Stimulated activated CD8-positive, alpha-beta memory T cell treated with anti-CD3 and anti-CD28 coated beads, Interleukin-12 subunit alpha, Interleukin-12 subunit beta, amount 100 ng/mL, for 1 hour (primary cell): ENCODE data around the gene DMD.

Experiments used
- DNase-seq: peaks from one replicate; pipeline ENCODE4 v3.0.0-alpha.2; 2020; ENCODE audit warnings: low read depth

DMD gene

DNA sequence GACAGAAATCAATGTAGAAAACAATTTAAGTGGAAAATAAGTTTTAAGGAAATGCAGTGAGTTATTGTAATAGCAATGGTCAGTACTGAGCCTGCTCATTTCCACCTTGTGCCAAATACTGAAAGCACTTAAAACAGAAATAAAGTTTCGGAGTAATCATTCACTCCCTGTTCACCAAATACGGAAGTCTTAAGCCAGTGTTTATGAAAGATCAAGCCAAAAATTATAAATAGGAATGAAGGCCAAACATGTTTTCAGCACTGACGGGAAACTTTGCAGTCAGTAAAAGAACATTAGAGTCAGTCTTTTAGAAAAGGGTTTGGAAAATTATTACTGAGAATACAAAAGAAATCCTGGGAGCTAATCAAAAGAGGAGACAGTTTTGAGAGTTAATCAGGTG lies 178.6 kb downstream of the DMD start:
- no peak for DNase-seq

DNA sequence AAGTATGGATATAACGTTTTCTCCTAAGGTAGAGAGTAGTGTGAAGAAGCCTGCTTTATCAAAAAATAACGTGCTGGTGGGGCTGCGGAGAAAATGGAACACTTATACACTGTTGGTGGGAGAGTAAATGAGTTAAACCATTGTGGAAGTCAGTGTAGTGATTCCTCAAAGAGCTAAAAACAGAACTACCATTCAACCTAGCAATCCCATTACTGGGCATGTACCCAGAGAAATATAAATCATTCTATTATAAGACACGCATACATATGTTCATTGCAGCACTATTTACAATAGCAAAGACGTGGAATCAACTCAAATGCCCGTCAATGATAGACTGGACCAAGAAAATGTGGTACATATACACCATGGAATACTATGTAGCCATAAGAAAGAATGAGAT lies 196.4 kb downstream of the DMD start:
- no peak for DNase-seq

DNA sequence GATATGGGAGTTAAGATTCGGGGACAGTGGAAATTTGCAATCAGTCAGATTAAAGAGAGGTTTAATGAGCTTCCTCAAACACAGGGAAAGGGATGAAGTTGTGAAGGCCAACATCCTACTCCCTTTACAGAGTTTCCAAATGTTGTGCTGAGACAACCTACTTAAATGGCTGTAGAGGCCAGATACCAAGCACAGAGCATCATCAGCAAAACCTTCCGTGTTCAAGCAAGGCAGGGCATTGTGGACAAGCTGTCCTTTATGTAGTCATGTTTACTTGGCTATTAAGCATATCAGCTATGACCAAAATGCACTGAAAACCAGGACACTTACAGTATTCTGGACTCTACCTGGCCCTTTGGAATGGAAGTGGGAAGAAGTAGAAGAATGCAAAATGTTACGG lies 197.3 kb downstream of the DMD start:
- no peak for DNase-seq

DNA sequence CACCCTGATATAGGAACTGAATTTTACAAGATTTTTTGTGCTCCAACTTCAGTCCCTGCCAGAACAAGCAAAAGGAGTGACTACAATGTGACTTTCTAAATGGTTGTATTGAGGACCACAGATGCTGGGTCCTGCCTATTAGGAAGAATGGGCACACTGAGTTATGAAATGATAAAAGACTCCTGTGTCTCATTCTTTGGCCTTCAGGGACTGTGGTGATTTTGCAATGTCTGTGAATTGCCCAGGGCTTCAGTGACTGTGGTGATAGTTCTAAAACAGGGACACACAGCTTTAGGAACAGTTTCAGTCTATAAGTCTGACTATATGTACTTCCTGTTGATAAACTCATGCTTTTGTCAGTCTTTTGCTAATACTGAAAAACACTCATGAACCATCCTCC lies 210.2 kb downstream of the DMD start:
- no peak for DNase-seq

DNA sequence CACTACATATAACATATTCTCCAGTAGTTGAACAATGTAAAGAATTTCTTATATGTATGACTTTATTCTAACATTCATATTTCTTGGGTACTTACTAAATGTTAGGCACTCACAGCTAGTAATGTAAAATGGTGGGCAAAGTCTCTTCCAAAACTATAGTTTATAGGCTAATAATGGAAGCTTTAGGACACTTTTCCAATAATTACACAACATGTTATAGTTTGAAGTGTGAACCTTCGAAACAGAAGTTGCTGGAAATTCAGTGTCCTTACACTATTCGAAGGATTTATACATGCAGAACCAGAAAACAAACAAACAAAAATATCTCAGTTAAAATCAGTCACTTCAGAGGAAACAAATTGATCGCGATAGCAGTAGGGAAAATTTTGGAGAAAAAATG lies 212.6 kb downstream of the DMD start:
- no peak for DNase-seq

DNA sequence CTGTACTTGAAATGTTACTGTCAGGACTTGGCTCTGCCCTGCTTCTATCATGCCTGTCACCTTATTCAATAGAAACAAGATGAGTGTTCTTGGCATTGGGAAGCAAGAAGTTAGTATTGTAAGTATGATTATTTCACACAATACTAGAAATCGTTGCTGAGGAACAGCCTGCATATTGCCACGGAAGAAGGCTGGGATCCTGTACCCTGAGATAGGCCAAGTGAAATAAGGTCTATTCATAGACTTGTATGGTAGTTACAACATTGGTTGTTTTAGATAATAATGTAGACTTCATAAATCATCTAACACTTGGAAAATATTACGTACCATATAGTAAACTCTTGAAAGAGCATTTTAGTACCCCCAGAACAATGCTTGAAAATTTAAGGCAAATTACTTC lies 215.9 kb downstream of the DMD start:
- no peak for DNase-seq

DNA sequence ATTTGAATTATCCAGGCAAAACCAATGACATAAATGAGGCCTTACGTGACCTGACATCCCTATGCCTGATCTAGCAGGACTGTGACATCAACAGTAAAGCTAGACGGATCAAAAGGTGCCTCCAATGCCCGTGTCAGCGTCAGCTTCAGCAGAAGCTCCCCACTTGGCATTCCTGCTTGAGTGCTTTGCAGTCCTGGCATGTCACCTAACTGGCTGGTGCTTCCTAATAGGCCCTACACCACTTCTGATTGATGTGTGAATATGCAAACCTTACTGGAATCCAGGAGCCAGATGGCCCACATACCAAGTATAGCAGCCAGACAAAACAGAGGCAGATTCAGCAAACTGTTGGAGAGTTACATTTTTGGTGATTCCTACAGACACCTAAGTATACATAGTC lies 224.2 kb downstream of the DMD start:
- DNase-seq = no peak

DNA sequence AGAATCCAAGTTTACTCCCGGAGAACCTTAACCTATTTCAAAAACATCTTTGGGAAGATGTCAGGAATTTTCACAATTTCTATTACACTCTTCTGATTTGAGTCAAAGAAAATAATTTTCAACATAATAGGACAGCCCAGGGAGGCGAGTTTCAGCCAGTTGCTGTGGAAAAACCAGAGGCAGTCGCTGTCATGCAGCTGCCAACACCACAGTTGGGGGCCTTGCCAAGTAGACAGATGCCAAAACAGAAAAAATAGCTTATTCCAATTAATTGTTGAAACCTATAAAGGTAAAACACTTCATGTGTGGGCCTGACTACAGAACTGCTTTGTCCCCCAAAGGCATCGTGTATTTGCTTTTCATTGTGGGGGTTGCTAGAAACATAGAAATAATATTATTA lies 225.8 kb downstream of the DMD start:
- no peak for DNase-seq

DNA sequence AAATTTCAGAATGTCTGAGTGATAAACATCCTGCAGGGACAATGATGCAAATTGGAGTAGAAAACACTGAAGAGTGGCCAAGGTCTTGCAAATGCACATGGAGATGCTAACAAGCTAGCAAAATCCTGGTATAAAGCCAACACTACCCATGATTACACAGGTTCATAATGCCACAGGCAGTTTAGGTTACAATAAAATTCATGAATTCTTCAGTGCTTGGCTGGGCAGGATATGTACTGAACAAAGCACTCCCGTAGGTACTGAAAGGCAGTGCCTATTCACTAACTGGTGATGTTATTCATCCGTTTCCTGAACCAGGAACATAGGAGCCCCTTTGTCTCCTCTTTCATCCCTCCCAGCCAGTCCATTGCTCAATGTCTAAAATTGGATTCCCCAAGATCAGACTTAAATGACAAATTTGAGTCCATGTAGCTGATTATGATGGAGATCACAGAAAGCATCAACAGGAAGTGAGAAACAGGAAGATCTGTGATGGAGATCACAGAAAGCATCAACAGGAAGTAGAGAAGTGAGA lies 244.5 kb downstream of the DMD start:
- DNase-seq = no peak

DNA sequence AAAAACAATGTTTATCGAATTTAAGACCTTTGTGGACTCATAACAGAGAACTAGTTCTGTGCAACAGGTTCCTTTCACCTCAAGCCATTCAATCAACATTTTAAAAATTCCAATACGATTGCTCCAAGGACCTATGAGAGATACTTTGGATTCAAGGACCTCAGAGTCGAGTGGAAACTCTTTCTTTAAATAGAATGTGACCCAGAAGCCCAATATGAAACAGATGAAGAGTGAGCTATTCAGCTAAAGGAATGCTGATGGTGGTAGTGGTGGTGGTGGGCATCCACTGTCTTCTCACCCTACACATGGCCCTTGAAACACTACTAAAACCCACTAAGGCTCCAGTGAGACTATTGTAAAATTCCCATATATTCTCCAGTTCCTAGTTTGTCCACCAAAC lies 257.2 kb downstream of the DMD start:
- DNase-seq = no peak

DNA sequence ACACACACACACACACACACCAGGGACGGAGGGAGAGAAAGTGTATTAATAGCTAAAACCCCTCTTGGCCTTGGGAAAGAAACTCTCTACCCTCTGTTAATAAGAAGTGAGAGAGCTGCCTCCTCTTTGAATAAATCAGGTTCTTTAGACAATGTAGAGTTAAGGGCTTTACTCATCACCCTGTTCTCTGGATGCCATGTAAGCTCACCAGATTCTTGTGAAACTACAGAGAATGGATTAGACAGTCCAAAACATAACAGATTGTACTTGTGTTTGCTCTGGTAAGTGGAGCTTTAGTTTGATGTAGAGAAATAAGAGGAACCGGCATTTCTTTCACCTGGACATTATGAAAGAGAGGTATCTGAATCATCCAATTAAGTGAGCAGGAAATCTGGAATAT lies 263.2 kb downstream of the DMD start:
- no peak for DNase-seq

DNA sequence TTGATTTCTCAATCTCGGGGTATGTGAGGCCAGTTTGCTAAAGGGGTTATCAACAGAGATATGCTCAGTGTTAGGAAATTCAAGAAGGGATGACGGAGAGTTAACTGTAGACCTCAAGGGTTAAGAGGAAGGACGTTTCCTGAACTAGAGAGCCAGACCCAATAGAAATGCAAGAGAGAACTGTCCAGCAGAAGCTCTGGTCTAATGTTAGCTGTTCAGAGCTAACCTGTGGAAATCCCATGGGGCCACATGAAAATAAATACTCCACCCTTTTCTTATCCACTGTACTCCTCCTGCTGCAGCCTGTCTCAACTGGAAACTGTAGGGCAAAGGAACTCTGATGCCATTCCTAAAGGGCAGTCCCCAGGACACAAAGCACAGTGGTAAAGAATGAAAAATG lies 274.3 kb downstream of the DMD start:
- DNase-seq = no peak

DNA sequence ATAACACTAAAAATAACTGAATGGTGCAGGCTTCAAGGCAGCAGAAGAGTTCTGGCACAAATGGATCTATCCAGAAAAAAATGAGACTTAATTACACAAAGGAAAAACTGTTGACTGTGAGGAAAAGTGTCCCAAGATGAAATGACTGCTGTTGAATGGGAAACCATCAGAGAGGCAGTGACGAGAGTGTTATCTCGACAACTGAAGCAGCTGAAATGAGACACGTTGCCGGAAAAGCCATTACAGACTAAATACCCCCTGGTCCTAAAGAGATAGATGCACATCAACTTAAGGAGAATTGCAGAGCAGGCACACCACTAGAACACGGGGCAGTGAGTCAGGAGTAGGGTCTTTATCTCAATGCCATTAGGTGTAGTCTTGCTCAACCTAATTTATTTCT lies 277.8 kb downstream of the DMD start:
- DNase-seq = no peak

DNA sequence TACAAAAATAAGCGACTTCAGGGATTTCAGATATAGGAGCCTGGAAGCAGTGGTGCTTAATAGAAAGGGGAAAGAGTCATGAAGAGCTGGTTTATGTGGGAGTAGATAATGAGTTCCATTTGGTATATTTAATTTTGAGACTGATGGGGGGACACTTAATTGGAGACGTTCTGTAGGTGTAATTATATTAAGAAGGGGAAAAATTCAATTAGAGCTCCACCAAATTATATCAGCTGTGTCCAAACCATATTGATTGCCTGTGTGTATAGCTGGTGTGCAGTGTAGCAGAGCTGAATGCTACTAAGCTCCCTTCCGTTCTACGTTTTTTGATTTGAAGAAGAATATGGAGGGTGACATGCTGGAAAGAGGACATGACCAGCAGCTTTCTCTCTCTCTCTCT lies 282.3 kb downstream of the DMD start:
- no peak for DNase-seq

DNA sequence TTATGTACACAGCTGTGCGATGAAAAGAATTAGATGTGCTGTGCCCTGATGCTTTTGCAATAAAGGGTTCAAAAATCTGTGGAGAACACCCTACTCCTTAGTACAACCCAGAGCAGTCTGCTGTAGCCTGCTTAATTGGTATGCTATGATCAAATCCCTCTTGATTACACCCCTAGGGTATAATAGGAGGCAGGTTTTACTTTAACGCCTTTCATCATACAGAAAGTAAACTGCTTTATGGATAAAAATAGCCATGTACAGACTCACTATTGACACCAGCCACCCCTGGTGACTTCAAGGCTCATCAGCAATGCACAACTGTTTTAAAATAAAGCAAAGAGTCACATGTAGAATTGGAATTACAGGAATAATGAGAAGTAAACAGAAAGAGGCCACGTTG lies 315.3 kb downstream of the DMD start:
- no peak for DNase-seq

DNA sequence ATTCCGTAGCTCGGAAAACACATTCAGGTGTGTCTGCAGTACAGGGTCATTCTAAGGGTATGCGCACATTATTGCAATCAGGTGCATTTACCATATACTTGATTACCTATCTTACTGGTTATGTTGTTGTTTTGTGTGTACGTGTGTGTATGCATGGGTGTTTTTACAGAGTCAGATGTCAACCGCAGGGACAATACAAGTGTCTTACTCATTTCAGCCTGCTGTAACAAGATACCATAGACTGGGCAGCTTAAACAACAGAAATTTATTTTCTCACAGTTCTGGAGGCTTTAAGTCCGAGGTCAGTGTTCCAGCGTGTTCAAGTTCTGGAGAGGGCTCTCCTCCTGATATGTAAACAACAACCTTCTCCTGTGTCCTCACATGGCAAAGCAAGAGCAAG lies 316.7 kb downstream of the DMD start:
- DNase-seq = no peak

DNA sequence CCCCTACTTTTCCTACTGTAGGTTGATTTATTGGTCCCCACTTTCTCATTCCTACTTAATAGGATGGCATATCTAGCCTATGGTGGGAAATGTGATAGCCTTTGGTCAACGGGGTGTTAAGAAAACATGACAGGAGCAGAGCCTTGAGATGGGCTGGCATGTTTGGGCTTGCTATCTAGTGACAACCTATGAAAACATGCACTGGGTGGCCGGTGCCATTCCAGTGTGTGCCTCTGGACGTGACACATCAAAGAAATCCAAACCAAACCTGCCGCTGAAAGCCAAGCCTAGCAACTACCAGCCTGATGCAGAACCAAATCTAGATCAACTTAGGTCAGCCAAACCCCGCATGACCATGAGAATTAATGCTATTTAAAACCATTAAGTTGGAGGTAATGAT lies 317.6 kb downstream of the DMD start:
- DNase-seq = no peak

DNA sequence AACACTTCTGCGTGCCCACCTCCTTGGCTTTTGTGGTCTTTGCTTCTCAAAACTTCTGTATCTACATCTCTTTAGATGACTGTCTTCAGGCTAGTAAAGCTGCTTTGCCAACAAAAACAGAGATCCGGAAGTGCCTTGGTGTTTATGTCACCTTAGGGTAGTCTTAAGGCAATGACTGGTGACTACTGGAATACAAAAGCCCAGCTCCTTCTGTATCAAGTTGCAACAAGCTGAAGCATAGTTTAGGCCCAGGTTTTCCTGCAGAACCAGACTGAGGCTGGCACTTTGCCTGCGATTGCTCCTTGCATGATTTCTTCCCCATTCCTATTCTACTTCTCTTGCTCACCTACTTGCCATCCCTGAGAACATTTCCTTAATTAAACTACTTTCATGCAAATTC lies 333.8 kb downstream of the DMD start:
- DNase-seq = no peak

DNA sequence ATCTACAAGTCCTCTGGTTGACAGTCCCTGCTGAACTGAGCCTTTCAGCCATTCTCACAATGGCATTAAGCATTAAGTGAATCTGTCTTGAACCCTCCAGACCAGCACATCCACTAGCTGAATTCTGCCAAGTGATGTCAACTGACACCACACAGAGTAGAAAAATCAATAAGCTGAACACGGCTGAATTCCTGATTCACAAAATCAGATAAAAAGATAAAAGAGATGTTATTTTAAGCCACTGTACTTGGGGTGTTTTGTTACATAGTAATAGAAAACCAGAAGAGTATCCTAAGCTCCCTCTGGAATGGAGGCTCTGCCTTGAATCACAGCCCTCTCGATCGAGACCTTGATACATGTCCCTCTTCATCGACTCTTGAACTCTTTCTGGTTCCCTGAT lies 336.5 kb downstream of the DMD start:
- DNase-seq = no peak

DNA sequence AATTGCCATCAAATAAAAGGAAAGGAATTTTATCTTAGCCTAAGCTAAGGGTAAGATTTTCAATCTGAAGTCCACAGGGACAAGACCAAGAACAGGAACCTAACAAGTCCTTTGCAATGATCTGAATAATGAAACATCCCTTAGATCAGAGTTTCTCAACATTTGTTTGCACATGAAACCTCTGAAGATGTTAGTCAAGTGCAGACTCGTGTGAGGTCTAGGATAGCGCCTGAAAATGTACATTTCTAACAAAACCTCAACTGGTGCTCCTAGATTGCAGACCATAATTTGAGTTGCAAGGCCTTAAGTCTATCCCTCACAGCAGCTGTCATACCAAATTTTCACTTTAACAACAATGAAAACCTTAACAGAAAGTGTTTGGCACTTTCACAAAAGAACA lies 337.6 kb downstream of the DMD start:
- DNase-seq = no peak

DNA sequence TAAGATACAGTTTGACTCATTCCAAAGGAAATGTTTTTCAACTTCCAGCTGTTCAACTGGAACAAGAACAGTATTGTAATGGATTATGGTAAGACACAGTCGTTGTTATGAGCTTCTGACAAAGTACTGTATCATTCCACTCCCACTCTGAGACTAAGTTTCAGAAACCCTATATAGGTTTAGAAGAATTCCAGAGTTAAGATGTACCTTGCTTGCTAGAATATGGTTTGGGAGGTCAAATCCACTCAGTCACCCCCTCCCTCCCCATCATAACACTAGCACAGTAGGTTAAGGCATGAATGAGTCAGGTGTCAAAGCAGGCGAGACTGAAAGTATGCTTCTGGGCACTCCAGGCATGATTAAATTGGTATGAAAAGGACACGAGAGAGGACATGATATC lies 339.7 kb downstream of the DMD start:
- DNase-seq = no peak

DNA sequence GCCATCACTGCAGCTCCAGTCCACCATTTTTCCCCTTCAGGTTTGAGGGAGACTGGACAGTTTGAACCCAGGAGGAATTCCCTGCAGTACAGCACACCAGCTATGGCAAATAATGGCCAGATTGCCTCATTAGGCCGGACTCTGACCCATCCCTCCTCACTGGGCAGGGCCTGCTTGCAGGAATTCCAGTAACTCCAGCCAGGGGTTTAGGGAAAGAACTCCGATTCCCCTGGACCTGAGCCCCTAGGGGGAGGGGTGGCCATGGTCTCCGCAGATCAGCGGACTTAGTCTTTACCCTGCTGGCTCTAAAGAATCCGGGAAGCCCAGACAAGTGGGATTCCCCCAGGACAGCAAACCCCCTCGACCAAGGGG lies 342.8 kb downstream of the DMD start:
- DNase-seq = no peak

DNA sequence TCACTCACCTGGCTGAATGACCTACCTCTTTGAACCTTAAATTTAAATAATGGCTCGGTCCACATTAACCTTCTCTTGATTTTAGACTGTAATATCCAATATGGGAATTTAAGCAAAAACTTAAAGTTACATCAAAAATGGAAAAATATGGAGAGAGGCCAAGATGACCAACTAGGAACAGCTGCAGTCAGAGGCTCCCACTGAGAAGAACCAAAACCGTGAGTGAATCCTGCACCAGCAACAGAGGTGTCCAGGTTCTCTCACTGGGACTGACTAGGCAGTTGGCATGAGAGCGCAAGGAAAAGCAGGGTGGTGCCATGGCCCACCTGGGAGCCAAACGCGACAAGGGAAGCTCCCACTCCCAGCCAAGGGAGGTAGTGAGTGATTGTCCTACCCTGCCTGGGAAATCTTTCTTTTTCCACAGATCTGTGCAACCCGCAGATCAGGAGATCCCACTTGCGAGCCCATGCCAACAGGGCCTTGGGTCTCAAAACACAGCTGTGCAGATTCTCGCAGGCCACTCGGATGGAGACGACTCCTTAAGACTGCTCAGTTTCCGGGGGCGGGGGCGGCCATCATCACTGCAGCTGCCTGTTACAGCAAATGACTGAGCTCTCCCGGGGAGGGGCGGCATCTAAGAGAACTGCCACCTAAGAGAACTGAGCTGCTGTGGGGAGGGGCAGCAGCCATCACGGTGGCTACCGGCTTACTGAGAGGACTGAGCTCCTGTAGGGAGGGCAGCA lies 343.4 kb downstream of the DMD start:
- DNase-seq = no peak

DNA sequence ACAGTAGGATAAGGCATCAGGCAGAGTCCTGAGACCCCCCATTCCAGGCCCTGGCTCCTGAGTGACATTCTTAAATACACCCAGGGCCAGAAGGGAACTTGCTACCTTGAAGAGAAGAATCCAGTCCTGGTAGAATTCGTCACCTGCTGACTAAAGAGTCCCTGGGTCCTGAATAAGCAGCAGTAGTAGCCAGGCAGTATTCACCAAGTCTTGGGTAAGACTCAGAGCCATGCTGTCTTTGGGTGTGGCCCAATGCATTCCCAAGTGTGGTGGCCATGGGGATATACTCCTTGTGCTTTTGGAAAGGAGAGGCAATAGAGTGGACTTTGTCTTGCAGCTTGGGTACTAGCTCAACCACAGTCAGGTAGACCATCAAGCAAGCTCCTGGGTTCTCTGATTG lies 359.1 kb downstream of the DMD start:
- no peak for DNase-seq

DNA sequence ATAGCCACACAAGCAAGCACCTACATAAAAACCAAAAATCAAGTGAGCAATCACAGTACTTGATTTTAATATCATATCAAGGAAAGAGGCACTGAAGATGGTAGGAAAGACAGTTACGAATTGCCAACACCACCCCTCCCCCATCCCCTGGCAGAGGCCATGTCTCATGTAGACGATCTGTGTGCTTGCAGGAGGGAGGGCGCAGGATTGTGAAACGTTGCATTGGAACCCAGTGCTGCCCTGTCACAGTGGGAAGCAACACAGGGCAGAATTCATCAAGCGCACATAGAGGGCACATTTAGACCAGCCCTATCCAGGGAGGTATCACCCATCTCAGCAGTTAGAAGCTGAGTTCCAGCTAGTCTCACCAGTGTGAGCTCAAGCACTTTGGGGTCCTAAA lies 359.8 kb downstream of the DMD start:
- DNase-seq = no peak
